Measurements from ENCODE around the gene CP.

DNA sequence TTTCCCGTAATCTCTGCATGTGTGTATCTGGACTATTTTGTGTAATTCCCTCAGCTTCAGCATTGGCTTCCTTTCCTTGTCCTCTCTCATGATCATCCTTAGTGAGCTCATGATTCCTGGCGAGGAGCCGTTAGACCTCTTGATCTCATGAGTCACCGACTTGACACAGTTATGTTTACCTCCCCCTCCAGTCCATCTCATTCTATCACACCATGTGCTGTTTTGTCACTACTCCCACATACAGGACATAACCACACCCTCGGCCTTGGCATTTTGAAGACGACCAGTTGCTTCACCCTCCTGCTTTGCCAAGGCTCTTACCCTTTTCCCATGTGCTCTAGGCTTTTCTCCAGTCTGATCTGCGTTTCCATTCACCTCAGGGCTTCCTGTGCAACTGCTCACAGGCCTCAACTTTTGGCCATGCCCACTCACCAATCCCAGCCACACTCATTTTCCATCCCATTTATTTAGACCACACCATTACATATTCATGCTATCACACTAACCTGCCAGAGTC is 41.5 kb downstream of the CP start:
- TF ChIP-seq, protein P1, sequence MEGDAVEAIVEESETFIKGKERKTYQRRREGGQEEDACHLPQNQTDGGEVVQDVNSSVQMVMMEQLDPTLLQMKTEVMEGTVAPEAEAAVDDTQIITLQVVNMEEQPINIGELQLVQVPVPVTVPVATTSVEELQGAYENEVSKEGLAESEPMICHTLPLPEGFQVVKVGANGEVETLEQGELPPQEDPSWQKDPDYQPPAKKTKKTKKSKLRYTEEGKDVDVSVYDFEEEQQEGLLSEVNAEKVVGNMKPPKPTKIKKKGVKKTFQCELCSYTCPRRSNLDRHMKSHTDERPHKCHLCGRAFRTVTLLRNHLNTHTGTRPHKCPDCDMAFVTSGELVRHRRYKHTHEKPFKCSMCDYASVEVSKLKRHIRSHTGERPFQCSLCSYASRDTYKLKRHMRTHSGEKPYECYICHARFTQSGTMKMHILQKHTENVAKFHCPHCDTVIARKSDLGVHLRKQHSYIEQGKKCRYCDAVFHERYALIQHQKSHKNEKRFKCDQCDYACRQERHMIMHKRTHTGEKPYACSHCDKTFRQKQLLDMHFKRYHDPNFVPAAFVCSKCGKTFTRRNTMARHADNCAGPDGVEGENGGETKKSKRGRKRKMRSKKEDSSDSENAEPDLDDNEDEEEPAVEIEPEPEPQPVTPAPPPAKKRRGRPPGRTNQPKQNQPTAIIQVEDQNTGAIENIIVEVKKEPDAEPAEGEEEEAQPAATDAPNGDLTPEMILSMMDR (IDR thresholded peaks at IDR 0.05 in 8 of 11, conservative IDR thresholded peaks at IDR 0.05 in 3 of 11) = no peak
- TF ChIP-seq POLR2A (IDR thresholded peaks at IDR 0.05) = no peak

Data from spleen (tissue), 7 donors.